GM19035 (cell line): ENCODE measurements around the gene TOMM40.
"Not testable (repeated sequence)": the region's sequence is repeated elsewhere in the genome, so short reads cannot be mapped to it uniquely, and the experiment has no call there.

Source experiments
- ATAC-seq: cut with Tn5 transposase; IDR thresholded peaks from one replicate; pipeline ENCODE4 v1.9.1; 2021; ENCODE audit not compliant: unreplicated experiment

The TOMM40 gene

DNA sequence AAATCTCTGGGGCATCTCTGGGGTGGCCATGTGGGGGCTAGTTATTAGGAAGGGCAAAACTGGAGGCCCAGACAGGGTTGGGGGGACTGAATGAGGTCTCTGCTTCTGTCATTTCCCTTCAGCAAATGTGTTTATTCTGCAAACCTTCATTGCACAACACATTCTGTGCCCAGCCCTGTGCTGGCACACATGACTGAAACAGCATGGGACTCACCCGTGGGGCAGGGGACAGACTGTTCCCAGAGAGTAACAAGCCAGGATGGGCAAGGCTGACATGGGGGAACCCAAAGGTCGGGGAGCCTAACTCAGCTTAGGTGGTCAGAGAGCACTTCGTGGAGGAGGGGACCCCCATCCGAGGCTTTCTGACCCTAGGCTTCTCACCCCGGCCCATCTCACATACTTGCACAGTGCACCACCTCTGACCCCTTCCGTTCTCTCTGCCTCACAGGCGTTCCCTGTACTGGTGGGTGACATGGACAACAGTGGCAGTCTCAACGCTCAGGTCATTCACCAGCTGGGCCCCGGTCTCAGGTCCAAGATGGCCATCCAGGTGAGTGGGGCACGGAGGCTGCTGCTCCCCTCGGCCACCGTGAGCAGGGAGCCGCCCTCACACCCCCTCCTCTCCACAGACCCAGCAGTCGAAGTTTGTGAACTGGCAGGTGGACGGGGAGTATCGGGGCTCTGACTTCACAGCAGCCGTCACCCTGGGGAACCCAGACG lies 2.4 kb downstream of the TOMM40 start:
- no peak for ATAC-seq

DNA sequence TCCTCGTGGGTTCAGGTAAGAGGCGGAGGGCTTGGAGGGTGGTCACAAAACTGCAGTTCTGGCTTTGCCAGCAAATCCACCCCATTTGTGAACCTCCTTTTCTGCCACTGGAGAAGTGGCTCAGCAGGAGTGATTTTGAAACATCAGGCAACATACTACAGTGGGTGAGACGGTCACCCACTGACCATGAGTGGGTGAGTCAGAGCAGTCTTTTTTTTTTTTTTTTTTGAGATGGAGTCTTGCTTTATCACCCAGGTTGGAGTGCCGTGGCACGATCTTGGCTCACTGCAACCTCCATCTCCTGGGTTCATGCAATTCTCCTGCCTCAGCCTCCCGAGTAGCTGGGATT lies 3.0 kb downstream of the TOMM40 start:
- no peak for ATAC-seq

DNA sequence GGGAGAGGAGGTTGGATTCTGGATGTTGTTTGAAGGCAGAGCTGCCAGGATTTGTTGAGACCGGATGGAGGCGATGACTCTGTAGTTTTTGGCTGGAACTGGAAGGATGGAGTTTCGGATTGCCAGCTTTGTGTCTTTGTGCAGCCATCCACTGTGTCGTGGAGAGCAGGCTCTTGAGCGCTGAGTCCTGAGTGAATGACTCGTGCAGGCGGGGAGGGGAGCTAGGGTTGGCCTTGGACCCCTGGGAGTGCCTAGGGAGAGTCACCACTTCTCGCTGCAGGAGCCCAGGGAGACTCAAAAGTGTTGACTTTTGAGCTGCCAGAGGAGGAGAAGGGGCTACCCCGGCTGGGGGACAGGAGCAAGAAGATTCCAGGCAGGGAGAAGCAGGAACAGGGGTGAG lies 3.9 kb downstream of the TOMM40 start:
- no peak for ATAC-seq

DNA sequence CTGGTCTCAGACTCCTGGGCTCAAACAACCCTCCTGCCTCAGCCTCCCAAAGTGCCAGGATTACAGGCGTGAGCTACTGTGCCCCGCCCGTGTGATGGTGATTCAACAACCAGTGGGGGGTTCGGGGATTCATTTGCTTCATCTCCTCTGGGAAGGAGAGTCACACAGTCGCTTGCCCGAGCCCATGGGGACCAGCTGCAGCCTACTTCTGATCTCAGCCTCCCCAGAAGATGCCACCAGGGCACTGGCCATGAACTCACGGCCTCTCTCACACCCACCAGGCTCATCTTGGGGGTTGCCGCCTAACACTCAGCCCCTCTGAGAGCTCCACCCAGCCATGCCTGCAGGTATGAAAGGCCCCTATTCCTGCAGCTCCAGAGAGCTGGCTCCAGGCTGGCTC lies 6.8 kb downstream of the TOMM40 start:
- no peak for ATAC-seq

DNA sequence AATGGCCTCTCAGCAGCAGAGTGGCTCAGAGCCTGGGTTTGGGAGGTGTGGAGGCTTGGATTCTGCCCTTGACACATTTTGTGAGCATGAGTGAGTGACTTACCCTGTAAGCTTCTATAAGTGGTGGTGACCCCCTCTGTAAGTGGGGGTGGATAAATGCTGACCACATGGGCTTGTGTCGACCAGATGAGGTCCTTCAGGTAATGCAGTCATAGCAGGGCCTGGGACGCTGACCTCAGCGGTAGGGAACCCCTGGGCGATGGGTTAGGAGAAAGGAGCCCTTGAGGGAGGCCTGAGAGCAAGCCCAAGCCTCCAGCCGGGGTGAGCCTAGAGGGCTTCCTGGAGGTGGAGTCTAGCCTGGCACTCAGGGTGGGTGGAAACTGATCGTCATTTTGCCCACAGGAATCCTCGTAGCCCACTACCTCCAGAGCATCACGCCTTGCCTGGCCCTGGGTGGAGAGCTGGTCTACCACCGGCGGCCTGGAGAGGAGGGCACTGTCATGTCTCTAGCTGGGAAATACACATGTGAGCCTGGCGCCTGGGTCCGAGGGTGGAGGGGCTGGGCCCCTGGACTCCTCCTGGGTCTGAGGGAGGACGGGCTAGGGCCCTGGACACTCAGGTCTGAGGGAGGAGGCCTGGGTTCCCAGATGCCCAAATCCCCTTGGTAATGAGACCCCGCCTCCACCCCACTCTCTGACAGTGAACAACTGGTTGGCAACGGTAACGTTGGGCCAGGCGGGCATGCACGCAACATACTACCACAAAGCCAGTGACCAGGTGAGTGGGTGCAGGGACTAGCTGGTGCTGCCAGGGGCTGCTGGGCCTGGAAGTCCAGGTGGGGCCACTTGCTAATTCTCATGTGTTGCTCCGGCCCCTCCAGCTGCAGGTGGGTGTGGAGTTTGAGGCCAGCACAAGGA lies 9.5 kb downstream of the TOMM40 start:
- no peak for ATAC-seq

DNA sequence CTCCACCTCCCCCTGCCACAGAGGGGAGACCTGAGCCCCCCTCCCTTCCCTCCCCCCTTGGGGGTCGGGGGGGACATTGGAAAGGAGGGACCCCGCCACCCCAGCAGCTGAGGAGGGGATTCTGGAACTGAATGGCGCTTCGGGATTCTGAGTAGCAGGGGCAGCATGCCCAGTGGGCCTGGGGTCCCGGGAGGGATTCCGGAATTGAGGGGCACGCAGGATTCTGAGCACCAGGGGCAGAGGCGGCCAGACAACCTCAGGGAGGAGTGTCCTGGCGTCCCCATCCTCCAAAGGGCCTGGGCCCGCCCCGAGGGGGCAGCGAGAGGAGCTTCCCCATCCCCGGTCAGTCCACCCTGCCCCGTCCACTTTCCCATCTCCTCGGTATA lies 12.2 kb downstream of the TOMM40 start:
- ATAC-seq, result no peak

DNA sequence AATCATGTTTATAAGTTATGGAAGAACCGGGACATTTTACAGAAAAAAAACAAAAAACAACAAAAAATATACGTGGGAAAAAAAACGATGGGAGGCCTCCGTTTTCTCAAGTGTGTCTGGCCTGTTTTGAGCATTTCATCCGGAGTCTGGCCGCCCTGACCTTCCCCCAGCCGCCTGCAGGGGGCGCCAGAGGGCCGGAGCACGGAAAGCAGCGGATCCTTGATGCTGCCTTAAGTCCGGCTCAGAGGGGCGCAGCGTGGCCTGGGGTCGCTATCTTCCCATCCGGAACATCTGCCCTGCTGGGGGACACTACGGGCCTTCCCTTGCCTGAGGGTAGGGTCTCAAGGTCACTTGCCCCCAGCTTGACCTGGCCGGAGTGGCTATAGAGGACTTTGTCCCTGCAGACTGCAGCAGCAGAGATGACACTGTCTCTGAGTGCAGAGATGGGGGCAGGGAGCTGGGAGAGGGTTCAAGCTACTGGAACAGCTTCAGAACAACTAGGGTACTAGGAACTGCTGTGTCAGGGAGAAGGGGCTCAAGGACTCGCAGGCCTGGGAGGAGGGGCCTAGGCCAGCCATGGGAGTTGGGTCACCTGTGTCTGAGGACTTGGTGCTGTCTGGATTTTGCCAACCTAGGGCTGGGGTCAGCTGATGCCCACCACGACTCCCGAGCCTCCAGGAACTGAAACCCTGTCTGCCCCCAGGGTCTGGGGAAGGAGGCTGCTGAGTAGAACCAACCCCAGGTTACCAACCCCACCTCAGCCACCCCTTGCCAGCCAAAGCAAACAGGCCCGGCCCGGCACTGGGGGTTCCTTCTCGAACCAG lies 12.8 kb downstream of the TOMM40 start:
- no peak for ATAC-seq

DNA sequence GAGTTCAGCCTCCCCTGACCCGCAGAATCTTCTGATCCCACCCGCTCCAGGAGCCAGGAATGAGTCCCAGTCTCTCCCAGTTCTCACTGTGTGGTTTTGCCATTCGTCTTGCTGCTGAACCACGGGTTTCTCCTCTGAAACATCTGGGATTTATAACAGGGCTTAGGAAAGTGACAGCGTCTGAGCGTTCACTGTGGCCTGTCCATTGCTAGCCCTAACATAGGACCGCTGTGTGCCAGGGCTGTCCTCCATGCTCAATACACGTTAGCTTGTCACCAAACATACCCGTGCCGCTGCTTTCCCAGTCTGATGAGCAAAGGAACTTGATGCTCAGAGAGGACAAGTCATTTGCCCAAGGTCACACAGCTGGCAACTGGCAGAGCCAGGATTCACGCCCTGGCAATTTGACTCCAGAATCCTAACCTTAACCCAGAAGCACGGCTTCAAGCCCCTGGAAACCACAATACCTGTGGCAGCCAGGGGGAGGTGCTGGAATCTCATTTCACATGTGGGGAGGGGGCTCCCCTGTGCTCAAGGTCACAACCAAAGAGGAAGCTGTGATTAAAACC lies 13.5 kb downstream of the TOMM40 start:
- no peak for ATAC-seq

DNA sequence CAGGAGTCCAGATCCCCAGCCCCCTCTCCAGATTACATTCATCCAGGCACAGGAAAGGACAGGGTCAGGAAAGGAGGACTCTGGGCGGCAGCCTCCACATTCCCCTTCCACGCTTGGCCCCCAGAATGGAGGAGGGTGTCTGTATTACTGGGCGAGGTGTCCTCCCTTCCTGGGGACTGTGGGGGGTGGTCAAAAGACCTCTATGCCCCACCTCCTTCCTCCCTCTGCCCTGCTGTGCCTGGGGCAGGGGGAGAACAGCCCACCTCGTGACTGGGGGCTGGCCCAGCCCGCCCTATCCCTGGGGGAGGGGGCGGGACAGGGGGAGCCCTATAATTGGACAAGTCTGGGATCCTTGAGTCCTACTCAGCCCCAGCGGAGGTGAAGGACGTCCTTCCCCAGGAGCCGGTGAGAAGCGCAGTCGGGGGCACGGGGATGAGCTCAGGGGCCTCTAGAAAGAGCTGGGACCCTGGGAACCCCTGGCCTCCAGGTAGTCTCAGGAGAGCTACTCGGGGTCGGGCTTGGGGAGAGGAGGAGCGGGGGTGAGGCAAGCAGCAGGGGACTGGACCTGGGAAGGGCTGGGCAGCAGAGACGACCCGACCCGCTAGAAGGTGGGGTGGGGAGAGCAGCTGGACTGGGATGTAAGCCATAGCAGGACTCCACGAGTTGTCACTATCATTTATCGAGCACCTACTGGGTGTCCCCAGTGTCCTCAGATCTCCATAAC lies 14.5 kb downstream of the TOMM40 start, which contains the start of gene APOE:
APOE (plus strand) TSS at position 360 of the 724 bp plus-strand sequence. CDS start 829 bp downstream, outside the sequence.
- ATAC-seq, result no peak

DNA sequence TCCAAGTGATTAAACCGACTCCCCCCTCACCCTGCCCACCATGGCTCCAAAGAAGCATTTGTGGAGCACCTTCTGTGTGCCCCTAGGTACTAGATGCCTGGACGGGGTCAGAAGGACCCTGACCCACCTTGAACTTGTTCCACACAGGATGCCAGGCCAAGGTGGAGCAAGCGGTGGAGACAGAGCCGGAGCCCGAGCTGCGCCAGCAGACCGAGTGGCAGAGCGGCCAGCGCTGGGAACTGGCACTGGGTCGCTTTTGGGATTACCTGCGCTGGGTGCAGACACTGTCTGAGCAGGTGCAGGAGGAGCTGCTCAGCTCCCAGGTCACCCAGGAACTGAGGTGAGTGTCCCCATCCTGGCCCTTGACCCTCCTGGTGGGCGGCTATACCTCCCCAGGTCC lies 16.6 kb downstream of the TOMM40 start:
- no peak for ATAC-seq

DNA sequence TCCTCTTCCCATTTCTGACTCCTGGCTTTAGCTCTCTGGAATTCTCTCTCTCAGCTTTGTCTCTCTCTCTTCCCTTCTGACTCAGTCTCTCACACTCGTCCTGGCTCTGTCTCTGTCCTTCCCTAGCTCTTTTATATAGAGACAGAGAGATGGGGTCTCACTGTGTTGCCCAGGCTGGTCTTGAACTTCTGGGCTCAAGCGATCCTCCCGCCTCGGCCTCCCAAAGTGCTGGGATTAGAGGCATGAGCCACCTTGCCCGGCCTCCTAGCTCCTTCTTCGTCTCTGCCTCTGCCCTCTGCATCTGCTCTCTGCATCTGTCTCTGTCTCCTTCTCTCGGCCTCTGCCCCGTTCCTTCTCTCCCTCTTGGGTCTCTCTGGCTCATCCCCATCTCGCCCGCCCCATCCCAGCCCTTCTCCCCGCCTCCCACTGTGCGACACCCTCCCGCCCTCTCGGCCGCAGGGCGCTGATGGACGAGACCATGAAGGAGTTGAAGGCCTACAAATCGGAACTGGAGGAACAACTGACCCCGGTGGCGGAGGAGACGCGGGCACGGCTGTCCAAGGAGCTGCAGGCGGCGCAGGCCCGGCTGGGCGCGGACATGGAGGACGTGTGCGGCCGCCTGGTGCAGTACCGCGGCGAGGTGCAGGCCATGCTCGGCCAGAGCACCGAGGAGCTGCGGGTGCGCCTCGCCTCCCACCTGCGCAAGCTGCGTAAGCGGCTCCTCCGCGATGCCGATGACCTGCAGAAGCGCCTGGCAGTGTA lies 17.2 kb downstream of the TOMM40 start:
- no peak for ATAC-seq

DNA sequence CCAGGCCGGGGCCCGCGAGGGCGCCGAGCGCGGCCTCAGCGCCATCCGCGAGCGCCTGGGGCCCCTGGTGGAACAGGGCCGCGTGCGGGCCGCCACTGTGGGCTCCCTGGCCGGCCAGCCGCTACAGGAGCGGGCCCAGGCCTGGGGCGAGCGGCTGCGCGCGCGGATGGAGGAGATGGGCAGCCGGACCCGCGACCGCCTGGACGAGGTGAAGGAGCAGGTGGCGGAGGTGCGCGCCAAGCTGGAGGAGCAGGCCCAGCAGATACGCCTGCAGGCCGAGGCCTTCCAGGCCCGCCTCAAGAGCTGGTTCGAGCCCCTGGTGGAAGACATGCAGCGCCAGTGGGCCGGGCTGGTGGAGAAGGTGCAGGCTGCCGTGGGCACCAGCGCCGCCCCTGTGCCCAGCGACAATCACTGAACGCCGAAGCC lies 17.8 kb downstream of the TOMM40 start:
- ATAC-seq, result no peak

DNA sequence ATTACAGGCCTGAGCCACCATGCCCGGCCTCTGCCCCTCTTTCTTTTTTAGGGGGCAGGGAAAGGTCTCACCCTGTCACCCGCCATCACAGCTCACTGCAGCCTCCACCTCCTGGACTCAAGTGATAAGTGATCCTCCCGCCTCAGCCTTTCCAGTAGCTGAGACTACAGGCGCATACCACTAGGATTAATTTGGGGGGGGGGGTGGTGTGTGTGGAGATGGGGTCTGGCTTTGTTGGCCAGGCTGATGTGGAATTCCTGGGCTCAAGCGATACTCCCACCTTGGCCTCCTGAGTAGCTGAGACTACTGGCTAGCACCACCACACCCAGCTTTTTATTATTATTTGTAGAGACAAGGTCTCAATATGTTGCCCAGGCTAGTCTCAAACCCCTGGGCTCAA lies 18.7 kb downstream of the TOMM40 start:
- no peak for ATAC-seq

DNA sequence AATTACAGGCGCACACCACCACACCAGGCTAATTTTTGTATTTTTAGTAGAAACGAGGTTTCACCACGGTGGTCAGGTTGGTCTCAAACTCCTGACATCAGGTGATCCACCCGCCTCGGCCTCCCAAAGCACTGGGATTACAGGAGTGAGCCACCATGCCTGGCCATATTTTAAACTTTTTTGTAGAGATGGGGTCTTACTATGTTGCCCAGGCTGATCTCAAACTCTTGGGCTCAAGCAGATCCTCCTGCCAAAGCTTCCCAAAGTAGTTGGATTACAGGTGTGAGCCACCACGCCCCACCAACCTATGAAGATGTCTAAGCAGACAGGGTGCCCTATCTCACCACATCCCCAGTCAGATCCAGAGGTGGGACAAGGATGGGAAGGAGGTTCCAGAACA lies 20.8 kb downstream of the TOMM40 start:
- ATAC-seq, result not testable (repeated sequence)

DNA sequence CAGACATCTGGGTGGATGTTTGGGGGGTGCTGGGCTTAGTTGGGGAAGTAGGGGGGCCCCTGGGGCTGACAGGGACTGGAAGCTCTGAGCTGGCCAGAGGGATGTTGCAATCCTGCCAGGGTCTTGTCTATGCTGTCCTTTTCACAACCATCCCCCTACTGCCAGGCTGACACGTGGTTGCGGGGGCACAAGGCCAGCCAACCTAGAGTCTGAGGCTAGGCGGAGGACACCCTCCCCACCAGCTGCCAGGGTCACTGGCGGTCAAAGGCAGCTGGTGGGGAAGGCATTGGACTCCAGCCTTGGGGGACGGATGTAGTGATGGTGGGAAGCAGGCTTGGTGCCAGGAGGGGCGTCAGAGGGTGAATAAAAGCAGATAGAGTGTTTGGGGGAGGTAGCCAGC lies 21.8 kb downstream of the TOMM40 start:
- ATAC-seq, result no peak

DNA sequence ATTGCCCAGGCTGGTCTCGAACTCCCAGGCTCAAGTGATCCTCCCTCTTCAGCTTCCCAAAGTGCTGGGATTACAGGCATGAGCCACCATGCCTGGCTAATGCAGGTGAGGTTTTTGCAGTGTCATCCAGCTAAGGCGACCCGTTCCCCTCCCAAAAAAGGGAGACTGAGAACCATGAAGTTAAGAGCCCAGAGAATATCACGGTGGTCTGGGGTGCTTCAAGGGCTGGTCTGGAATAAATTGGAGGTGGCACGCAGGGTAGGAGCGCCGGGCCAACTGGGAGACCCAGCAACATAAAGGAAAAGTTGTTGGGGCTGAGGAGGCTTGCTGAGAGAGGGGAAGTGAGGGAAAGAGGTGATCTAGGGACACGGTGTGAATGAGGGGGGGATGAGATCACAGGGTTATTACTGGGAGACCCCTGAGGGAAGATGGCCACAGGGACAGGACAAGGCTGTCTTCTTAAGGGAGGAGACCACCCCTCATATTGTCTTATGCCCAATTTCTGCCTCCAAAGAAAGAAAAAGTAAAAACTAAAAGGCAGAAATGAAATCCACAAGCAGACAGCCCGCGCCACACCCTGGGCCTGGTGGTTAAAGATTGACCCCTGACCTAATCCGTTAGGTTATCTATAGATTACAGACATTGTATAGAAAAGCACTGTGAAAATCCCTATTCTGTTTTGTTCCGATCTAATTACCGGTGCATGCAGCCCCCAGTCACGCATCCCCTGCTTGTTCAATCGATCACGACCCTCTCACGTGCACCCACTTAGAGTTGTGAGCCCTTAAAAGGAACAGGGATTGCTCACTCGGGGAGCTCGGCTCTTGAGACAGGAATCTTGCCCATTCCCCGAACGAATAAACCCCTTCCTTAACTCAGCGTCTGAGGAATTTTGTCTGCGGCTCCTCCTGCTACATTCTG lies 22.7 kb downstream of the TOMM40 start:
- not testable (repeated sequence) for ATAC-seq

DNA sequence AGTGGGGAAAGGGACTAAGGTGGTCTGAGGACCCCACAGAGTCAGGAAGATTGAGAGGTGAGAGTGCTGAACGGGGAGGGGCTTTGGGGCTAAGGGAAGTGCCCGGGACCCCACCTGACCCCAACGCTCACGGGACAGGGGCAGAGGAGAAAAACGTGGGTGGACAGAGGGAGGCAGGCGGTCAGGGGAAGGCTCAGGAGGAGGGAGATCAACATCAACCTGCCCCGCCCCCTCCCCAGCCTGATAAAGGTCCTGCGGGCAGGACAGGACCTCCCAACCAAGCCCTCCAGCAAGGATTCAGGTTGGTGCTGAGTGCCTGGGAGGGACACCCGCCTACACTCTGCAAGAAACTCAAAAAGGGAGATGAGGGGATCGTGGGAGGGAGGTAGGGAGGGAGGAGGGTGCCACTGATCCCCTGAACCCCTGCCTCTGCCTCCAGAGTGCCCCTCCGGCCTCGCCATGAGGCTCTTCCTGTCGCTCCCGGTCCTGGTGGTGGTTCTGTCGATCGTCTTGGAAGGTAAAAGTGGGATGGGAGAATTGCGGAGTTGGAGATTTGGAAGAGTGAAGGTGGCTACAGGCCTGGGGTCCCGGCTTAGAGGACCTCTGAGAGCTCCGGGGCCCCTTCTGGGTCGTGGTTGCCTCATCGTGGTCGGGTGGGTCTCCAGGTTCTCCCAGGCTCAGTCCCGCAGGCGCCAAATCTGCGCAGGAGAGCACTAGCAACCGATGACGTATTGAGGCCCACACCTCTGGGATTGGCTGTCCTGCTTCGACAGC lies 23.6 kb downstream of the TOMM40 start, which contains the start of gene APOC1:
APOC1 (plus strand) TSS at position 176 of the 774 bp plus-strand sequence; CDS start at position 460, 284 bp downstream.
- ATAC-seq, result peak; percentile 87
